Kidney epithelial cell (primary cell): ENCODE results near the gene PREX1. TPM values are rescaled to one million over a fixed set of nuclear protein-coding genes. Genes with fewer than 3 reads are reported as not detected.

Source experiments
- DNase-seq: peaks from one replicate; pipeline ENCODE4 v3.0.0-alpha.2; 2010; ENCODE audit warnings: low read depth
- H3K27me3 ChIP-seq: 2 replicates; pipeline ENCODE4 v1.6.0; 2011; ENCODE audit warnings: low read length; ENCODE audit not compliant: control insufficient read depth, insufficient read depth
- H3K36me3 ChIP-seq: 2 replicates; pipeline ENCODE4 v1.5.1; 2011; ENCODE audit warnings: low read length; ENCODE audit not compliant: control insufficient read depth, insufficient read depth
- H3K4me3 ChIP-seq: 2 replicates; pipeline ENCODE4 v1.5.1; 2011; ENCODE audit warnings: low read depth, mild to moderate bottlenecking, control low read depth, low read length
- total RNA-seq: library from RNA; depleted of rRNA; stranded (reverse); fragments of >200 nt; gene quantifications from 2 replicates; pipeline ENCODE4 v1.2.3, GENCODE V29; 2015
- TF ChIP-seq, protein P1 (sequence below): IDR thresholded peaks from 2 replicates; pipeline ENCODE4 v1.5.1; 2011; ENCODE audit warnings: mild to moderate bottlenecking, moderate library complexity, low read length, control low read depth, inconsistent platforms; ENCODE audit not compliant: insufficient read depth, poor library complexity, severe bottlenecking

The PREX1 gene
- total RNA-seq, 1 donor from 2014 or later = 3.5 TPM

DNA sequence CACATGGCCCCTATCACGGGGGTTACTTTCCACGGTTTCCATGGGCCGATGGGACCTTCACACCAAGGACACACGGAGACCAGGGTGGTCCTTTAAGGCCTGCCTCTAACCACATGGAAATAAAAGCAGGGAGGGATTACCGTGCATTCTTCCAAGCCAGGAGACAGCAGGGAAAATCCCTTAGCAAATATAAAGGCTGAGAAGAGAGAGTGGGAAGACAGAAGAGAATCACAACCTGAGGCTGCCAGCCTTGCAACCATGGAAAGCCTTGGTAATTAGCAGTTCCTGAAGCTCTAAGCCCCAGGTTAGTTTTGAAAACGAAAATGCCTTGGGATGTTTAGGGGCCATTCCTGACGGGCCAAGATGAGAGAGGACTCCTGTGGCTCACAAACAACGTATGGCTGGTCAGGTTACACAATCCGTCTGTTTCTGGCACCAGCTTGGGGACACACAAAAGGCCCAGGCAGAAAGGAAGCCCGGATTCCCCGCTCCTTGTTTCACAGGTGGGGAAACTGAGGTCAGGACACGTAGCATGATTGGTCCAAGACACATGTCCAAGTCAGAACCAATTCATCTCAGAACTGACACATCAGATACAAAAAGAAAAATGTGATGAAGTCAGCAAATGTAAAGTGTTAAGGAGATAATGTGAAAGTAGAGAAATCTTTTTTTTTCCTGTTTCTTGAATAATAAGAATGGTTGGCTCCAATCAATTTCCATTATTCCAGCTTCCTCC, 2.8 kb downstream of the PREX1 start:
- TF ChIP-seq, protein P1, sequence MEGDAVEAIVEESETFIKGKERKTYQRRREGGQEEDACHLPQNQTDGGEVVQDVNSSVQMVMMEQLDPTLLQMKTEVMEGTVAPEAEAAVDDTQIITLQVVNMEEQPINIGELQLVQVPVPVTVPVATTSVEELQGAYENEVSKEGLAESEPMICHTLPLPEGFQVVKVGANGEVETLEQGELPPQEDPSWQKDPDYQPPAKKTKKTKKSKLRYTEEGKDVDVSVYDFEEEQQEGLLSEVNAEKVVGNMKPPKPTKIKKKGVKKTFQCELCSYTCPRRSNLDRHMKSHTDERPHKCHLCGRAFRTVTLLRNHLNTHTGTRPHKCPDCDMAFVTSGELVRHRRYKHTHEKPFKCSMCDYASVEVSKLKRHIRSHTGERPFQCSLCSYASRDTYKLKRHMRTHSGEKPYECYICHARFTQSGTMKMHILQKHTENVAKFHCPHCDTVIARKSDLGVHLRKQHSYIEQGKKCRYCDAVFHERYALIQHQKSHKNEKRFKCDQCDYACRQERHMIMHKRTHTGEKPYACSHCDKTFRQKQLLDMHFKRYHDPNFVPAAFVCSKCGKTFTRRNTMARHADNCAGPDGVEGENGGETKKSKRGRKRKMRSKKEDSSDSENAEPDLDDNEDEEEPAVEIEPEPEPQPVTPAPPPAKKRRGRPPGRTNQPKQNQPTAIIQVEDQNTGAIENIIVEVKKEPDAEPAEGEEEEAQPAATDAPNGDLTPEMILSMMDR = no peak
- no peak for DNase-seq
- H3K4me3 ChIP-seq = no peak overlapping the region
- no peaks in the 10 kb centered on the region for H3K36me3 ChIP-seq
- peaks cover 16% of the 10 kb centered on the region for H3K27me3 ChIP-seq

DNA sequence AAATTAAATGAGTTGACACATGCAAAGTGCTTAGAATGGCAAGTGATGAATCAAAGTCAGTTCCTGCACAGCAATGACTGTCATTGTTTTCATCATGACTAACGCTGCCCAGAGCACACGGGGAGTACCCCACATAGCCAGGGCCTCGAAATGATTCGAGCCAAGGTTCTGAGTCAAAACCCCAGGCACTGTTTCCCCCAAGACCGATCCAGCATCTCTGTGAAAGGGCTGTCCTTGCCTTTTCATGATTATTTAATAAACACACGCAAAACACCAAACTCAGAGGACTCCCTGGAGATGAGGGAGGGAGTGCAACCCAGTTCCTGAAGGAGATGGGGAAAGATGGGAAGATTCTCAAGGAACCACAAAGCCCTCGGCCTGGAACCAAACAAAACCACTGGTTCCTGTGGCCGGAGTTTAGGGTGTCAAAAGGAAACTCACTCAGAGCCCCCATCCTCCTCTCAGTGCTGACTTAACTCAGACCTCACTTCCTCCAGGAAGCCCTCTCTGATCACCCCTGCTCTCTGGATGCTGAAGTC, 3.8 kb downstream of the PREX1 start:
- H3K4me3 ChIP-seq = no peak overlapping the region
- peak; percentile 43 for DNase-seq

DNA sequence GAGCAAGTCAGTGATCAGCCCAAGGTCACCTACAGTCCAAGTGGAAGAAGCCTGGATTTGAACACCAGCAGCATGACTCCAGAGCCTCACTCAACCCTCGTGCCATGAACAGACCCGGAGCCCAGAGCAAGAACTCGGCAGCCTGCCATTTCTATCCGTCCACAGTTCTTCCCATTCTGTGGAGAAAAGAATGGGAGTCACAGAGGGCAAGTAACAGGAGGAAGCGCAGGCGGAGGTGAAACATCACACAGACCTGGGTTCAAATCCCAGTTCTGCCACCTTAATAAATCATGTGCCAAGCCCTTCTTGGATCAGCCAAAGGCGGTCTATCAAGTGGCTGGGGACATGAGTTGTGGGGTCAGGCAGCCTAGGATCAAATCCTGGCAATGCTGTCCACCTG, 4.3 kb downstream of the PREX1 start:
- Histone ChIP-seq H3K36me3 (no peaks in the 10 kb centered on the region), H3K4me3 (no peak overlapping the region), H3K27me3 (peaks cover 16% of the 10 kb centered on the region)
- TF ChIP-seq, protein P1 = no peak
- DNase-seq = no peak

More for the DNA sequence above, 3.8 kb downstream of the PREX1 start:
- no peaks in the 10 kb centered on the region for H3K36me3 ChIP-seq
- H3K27me3 ChIP-seq = peaks cover 16% of the 10 kb centered on the region
- TF ChIP-seq, protein P1 = no peak

DNA sequence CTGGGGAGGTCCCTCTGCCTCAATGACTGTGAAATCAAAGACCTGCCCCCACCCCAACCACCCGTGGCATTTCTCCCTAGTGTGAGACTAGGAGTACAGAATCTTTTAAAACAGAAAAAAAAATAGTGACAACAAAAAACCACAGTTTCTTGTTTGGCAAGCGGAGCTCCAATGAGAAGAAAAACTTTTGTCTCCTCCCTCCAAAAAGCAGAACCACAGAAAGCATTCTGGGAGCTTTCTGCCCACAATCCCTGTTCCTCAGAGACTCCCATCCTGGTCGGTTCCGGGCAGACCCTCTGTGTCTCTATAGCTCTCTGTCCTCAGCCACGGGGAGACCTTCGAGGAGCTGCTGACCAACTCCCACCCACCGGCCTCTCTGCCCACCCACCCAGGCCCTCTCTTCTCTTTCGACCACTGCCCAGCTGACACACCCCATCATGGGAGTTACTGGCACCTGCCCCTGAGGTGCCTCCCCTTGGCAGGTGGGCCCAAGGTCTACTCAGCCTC, 4.9 kb downstream of the PREX1 start:
- Histone ChIP-seq H3K36me3 (no peaks in the 10 kb centered on the region), H3K4me3 (no peak overlapping the region), H3K27me3 (peaks cover 13% of the 10 kb centered on the region)
- TF ChIP-seq, protein P1 = no peak
- no peak for DNase-seq

DNA sequence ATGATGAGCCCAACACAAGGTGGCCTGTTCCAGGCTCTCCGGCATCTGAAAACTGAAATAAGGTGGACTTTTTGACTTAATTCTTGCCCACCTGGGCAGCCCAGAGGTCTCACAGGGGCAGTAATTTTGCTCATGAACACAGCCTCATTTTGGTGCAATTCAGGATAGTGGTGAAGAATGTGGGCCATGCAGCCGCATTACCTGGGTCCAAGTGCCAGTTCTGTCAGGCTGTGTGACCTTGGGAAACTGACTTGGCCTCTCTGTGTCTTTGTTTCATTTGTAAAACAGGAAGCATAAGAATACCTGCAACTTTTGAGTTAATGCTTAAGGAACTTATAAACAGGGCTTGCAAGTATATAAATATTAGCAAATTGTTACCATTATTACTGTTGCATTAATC, 5.6 kb downstream of the PREX1 start:
- TF ChIP-seq, protein P1 = no peak
- DNase-seq = no peak
- H3K27me3 ChIP-seq = peaks cover 9% of the 10 kb centered on the region
- no peaks in the 10 kb centered on the region for H3K36me3 ChIP-seq
- H3K4me3 ChIP-seq = no peak overlapping the region
